GM19463 (cell line): Measurements from ENCODE around the gene STAT1.

Experiments used
- ATAC-seq: cut with Tn5 transposase; IDR thresholded peaks from one replicate; pipeline ENCODE4 v1.9.1; 2021; ENCODE audit warnings: mild to moderate bottlenecking, moderate library complexity; ENCODE audit not compliant: unreplicated experiment

The STAT1 gene

DNA sequence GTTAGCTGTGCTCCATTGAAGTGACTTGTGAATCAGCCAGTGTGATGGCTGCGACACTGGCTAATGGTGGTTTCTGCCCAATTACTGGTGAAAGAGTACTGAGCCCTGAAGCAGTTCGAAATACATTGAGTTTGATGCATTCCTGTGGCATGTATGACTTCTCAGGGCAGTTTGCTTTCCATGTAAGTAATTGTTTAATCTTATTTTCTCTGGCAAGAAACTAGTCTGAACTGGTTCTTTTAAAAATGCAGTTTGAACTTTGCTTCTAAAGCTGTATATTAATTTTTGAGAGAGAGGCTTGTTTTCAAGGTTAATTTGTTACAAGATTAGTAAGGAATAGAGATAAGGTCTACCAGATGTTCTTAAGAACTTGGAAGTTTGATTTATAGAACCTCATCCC is 86.7 kb downstream of the STAT1 start:
- ATAC-seq: no peak

- ATAC-seq: no peak
These were observed 91.6 kb downstream of the STAT1 start for GRCh38 chr2:190922376-190922775.

DNA sequence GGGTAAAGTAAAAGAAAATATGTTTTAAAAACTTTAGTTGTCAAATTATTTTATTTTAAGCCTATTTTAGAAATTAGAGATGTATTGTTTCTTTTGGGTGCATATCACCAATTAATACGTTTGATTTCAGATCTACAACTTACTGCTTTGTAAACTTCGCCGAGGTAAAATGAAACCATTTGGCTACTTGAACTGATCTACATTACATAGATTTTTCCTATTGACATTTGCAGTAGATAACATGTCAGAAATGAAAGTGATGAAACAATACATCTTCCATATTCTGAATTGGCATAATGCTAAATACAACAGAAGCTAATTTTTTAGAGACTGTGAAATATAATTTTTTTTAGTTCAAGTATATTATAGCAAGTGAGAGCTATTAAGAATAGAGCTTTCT is 93.9 kb downstream of the STAT1 start:
- ATAC-seq: no peak
